ENCODE data around the gene MON1B. TPM values are rescaled to one million over a fixed set of nuclear protein-coding genes. Genes with fewer than 3 reads are reported as not detected.

The MON1B gene
- total RNA-seq: 10 to 100 TPM; 67.4 to 69.6 TPM

GRCh38 chr16:77190478-77191258 is at the start of gene MON1B:
TSS of gene MON1B (plus strand) at chr16:77191190. CDS start at chr16:77191486, 296 bp downstream.

DNA sequence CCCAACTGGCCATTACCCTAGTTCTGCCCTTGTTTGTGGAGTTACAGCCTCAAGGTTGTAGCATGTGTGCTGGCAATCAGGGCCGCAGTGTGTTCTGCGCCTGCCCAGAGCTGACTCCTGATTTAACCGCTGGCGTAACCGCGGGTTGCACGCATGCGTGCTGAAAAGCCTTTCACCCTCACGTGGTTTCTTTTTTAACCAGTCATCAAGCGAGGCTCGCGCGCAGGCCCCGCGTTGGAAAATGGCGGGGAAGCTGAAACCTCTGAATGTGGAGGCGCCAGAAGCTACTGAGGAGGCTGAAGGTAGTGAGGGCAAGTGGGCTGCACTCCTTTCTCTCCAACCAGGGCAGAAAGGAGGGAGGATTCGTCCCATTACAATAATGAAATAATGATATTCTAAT is 8.2 kb downstream of the MON1B start, which contains the start of gene SYCE1L:
Gene SYCE1L (plus strand): TSS at position 198 of the 400 bp plus-strand sequence. CDS start 44 bp downstream, at position 242.

Other genes with a start within 250 kb of the MON1B start
- gene SYCE1L, start 8.2 kb downstream of the MON1B start, total RNA-seq: 10 to 100 TPM; 15.2 to 17.9 TPM
- gene ADAMTS18, start 243.8 kb downstream of the MON1B start, total RNA-seq: not detected

All from activated naive CD4-positive, alpha-beta T cell treated with anti-CD3 and anti-CD28 coated beads, Interleukin-2, amount 10 ng/mL, durations not matched to agents 5 hours and 36 hours (primary cell).